ENCODE results near the gene TLR4.

TLR4 gene

DNA sequence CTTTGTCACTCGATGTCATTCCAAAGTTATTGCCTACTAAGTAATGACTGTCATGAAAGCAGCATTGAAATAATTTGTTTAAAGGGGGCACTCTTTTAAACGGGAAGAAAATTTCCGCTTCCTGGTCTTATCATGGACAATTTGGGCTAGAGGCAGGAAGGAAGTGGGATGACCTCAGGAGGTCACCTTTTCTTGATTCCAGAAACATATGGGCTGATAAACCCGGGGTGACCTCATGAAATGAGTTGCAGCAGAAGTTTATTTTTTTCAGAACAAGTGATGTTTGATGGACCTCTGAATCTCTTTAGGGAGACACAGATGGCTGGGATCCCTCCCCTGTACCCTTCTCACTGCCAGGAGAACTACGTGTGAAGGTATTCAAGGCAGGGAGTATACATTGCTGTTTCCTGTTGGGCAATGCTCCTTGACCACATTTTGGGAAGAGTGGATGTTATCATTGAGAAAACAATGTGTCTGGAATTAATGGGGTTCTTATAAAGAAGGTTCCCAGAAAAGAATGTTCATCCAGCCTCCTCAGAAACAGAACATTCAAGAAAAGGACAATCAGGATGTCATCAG lies 11.3 kb downstream of the TLR4 start:
- DNase-seq, result no peak

- no peak for DNase-seq
Measured at GRCh38 chr9:117718085-117718484, 13.9 kb downstream of the TLR4 start.

DNA sequence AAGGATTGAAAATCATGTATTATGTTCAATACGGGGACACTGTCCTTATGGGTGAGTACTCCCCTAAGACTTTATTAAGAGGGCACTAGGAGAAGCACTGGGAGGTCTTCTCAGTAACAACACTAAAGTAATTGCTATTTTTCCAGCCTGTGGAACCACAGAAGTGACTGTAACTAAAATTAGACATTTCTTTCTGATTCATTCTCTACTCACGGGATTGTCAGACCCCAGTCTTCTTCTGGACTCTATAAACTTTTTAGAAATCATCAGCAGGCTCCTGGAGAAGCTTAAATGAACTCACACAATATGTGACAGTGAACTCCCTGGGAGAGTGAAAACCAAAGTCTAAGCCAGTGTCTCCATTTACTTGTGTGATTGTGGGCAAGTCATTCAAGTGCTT lies 14.5 kb downstream of the TLR4 start:
- no peak for DNase-seq

DNA sequence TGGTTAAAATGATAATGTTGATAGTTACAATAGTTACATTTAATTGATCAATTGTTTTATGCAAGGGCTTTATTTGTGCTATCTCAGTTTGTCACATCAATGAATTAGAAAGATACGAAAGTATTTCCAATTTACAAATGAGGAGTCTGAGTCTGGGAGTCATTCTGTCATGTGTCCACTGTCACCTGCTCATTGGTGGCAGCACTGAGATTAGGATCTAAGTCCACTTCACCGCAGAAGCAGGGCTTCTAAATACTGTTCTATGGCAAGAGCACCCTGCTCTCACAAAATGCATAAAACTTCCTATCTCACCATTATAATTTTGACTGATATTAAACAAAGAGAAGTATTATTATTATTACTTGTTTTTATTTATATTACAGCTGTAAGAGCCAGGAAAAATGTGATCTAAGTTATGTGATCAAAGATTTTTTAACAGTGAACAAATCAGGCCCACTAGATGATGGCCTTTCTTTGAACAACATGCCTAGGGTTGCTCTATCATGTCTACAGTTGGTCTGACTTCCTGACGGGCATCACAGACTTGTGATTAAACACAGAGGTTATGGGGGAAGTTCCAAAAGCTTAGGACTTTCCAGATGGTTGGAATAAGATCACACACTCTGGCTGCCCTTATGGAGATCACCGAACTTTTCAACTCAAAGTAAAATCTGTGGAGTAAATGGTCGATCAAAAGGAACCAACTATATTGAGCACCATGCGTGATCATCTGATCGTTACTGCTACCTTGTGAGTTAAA lies 15.1 kb downstream of the TLR4 start:
- no peak for DNase-seq

- DNase-seq, result no peak
Measured at GRCh38 chr9:117720066-117720465, 15.9 kb downstream of the TLR4 start.

GRCh38 chr9:117720555-117720954 lies 16.4 kb downstream of the TLR4 start:
- no peak for DNase-seq

- no peak for DNase-seq
Measured at GRCh38 chr9:117720987-117721386, 16.8 kb downstream of the TLR4 start.

DNA sequence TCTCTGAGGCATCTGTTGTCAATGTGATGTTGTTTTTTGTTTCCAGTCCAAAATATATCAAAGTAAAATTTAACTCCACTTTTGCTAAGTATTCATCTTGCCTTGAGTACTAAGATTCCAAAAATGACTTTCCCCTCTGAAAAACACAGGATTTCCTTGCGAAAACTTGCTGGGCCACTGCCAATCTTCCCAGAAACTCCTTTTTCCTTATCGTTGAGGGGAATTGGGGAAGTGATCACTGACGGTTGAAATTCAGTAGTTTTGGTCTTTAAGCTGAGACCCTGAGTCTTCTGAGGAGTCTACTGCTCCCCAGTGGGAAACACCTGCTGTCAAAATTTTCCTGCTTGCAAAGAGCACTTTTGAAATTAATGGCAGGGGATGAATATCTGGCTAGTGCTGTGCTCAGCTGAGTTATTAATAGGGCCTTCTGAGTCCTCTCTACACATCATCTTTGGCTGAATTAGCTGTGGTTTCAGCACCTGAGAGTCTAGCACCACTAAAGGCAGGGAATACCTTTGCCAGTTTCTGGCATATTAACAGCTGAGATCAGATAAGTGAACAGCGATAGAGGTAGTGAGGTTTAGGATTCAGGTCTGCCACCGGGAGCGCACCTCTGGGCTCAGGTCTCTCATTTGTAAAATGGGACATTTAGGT lies 18.0 kb downstream of the TLR4 start:
- no peak for DNase-seq

- no peak for DNase-seq
Measured at GRCh38 chr9:117723986-117724625, 19.9 kb downstream of the TLR4 start.

GRCh38 chr9:117725426-117725887 lies 21.3 kb downstream of the TLR4 start:
- no peak for DNase-seq

- DNase-seq, result no peak
Measured at GRCh38 chr9:117729375-117729774, 25.2 kb downstream of the TLR4 start.

- DNase-seq, result no peak
Measured at GRCh38 chr9:117732494-117732893, 28.3 kb downstream of the TLR4 start.

GRCh38 chr9:117733465-117733864 lies 29.3 kb downstream of the TLR4 start:
- DNase-seq, result no peak

GRCh38 chr9:117734082-117734481 lies 29.9 kb downstream of the TLR4 start:
- no peak for DNase-seq

GRCh38 chr9:117734523-117735314 lies 30.5 kb downstream of the TLR4 start:
- DNase-seq, result no peak

DNA sequence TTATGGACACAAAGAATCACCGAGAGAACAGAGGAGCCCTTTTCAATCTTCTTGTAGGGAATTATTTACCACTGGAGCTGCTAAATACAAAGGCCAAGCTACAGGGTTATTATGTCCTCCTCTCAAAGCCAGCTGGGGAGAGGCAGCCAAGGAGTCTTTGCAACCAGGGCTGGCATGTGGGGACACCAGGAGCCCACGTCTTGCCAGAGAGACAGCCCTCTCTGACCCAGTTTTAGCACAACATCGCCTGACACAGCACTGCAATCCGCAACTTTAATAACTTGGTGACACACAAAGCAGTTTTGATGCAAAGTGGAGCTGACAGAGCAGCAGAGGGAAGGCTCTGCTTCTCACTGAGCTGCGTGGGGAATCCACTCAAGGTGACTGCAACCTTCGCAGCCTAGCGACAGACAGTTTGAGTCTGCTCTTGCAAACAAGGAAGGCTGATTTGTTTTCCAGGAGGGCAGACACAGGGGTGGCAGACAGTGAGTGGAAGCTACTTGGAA lies 33.6 kb downstream of the TLR4 start:
- DNase-seq, result peak in 1 of 2 experiments; percentile 65

DNA sequence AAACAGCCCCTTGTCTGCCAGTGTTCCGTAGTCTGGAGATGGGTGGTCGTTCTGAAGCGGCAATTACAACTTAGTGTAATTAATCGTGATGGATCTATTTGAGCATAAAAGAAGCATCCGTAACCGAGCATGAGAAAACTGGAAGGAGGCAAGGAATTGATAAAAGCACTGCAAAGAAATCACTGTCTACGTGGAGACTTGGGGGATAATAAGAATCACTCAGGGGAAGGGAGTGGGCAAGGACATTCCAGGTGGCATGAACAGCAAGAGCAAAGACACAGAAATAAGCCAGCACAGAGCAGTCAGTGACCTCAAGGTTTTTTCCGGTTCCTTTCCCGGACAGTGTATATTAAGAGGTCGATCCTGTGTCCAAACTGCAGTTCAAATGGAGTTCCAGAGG lies 35.0 kb downstream of the TLR4 start:
- DNase-seq, result no peak

DNA sequence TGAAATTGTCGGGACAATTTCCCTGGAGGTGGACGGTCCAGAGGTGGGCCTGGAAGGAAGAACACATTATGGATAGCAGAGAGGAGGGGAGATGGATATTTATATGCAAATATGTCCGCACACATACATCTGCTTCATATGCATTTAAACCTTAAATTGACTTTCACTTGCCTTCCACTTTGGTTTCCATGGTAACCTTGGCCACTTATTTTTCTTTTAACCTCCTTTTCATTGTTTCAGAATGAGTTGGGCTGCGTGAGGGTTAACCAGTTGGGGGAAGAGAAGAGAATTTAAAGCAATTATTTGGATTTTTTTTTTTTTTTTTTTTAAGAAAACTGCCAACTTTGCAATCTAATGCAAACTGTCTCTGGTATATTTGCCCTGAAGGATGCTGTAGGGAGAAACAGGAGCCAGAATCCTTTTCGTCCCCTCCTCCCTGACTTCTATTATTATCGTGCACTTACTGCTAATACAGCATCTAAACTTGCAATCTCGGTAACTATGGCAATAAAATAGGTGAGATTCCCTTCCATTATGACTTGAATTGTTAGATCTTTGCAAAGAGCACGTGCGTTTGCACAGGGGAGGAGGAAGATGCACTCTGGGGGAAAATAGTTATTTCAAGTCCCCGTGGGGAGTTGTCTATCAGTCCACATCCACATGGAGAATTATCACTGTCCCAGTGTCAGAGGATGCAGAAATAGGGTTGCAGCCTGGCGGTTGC lies 35.6 kb downstream of the TLR4 start:
- DNase-seq, result no peak

DNA sequence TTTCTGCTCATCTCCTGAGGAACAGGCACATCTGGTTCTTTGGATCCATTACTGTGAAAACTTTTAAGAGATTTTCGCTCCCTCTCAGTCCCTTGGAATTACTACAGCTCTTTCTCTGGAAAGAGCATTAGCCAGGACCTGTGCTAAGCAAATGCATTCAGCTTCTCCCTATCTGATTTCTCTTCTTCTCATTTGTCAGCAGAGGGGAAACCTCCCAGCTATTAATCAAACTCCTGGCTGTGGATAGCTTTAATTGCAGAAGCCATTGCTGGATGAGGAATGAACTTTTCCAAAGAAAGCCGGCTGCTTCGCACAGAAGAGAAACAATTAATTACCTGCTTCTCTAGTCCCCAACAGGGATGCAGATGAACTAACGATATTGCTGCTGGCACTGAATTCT lies 37.9 kb downstream of the TLR4 start:
- DNase-seq, result no peak

DNA sequence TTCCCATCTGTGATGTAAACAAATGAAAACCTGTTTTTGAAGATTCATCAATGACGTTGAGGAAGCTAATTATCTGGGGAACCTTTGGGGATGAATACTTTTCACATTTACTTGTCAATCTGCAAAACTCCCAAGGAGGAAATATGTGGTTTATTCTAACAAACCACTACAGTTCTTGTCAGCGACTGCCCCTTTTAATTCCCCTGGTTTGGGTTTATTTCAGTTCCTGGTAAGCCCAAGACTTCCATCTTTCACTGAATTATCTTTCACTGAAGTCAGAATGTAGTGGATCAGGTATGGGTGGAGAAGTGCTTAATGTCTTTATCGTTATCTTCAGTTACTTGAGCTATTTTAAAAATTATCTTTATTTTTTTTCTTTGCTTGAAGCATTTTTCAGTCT lies 40.2 kb downstream of the TLR4 start:
- DNase-seq, result no peak

DNA sequence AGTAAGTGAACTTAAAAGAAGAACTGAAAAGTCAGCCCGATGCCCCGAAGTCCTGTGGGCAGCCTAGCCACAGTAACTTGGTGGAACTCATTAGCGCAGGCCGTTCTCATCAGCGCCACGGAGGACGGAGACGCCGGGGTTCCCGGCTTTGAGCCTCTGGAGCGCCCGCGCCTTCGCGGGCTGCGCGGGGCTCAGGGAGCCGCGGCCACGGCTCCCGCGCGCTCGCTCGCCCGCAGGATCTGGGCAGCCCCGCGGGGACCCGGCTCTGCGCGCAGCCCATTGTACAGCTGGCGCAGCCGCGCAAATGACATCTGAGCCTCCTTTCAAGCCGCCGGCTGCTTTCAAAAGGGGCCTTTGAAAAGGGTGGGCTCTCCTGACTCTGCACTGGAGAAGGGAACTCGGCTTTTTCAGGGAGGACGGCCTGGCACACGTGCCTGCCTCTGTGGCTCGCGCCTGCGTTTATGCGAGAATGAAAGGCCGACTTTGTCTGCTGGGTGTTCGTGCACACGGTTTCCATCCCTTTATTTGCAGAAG lies 40.7 kb downstream of the TLR4 start:
- no peak for DNase-seq

DNA sequence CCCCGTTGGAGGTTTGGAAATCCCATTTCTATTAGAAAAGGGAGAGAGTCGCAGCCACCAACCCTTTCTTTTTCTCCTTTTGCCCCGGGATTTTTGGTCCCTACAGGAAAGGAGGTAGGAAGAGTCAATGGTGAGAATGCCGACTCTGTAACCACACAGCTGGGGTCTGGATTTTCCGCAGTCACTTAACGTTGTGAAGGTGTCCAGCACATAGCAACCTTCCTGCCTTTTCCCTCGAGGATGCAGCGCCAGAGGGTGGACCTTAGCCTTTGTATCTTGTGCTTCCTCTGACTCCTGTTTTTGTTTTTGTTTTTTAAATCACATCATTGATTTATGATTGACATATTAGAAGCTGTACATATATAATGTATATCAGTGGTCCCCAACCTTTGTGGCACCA lies 41.4 kb downstream of the TLR4 start:
- no peak for DNase-seq

All from cerebellar nuclear complex (tissue), 1 donor.